ENCODE measurements around the gene WNK3. TPM values are rescaled to one million over a fixed set of nuclear protein-coding genes. Genes with fewer than 3 reads are reported as not detected.

WNK3 gene
- total and polyA plus RNA-seq, 10 of the 15 experiments (the other 5 are each of a cell fraction or from before 2014, with no cell fraction given) = 0.02 to 0.15 (median 0.03) TPM; not detected in 1

DNA sequence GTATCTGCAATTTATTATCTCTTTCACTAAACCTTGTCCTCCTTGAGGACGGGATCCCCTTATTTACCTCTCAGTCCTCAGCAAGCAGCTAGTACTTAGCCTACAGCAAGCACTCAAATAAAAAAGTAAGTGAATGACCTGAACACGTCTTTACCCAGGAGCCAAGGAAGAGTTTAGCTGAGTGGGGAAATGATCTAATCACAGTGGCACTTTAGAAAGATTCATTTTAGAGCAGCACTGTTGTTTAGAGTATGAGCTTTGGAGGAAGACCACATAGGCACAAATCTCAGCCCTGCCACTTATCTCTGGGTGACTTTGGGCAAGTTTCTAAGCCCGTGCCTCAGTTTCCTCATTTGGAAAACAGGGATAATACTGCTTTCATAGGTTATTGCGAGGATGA, 177.4 kb downstream of the WNK3 start:
- Histone ChIP-seq H3K9ac (ENCODE audit: control insufficient read depth, insufficient read depth, low read length) (no peak overlapping the region; the same call in 1 of the 2 replicates), H3K27me3 (replicated peaks in 1 of 2; ENCODE audit: control insufficient read depth in 2 of 2, insufficient read depth in 2 of 2, low read length in 1 of 2) (no peaks in the 10 kb centered on the region), H3K4me3 (peak overlapping the region; percentile 60), H3K36me3 (ENCODE audit: control insufficient read depth in 2 of 2, insufficient read depth in 2 of 2, low read length in 1 of 2) (no peaks in the 10 kb centered on the region), H3K79me2 (ENCODE audit: control insufficient read depth, insufficient read depth, low read length) (peaks cover 64% of the 10 kb centered on the region), H3K9me3 (replicated peaks; ENCODE audit: control insufficient read depth, insufficient read depth, low read length) (no peaks in the 10 kb centered on the region), H4K20me1 (ENCODE audit: control insufficient read depth, insufficient read depth) (no peaks in the 10 kb centered on the region; the same call in 1 of the 2 replicates), H2AFZ (ENCODE audit: control insufficient read depth, low read depth, low read length) (no peak overlapping the region), H3K4me2 (ENCODE audit: control insufficient read depth, insufficient read depth) (peak overlapping the region; percentile 49), H3K27ac (ENCODE audit: control insufficient read depth, insufficient read depth) (no peak overlapping the region), H3K4me1 (ENCODE audit: control insufficient read depth, insufficient read depth, low read length) (no peaks in the 10 kb centered on the region)
- 10% methylated on average over 4 of the region's 4 CpGs for WGBS (ENCODE audit: insufficient coverage, insufficient replicate concordance, low lambda C conversion rate, missing lambda C conversion rate)
- POLR2A ChIA-PET = interaction anchor here (1.2 kb wide), 1 partner anchor 135 kb away, joined by 3 read pairs; no protein-coding TSS in a partner anchor
- in situ Hi-C loops (cut with MboI) = no loop called here
- FAIRE-seq (no peak), DNase-seq (ENCODE audit: low read depth, low spot score) (no peak), ATAC-seq (no peak)
- intact Hi-C loops (cut with micrococcal nuclease; ENCODE audit: unreplicated experiment) = no loop called here
- SMC1A ChIA-PET (ENCODE audit: uncharacterized antibody, unreplicated experiment) = interaction anchor here (1.2 kb wide), 2 partner anchors 9 to 138 kb away, joined by 3 read pairs; no protein-coding TSS in a partner anchor
- CTCF ChIA-PET = interaction anchor here (1.4 to 1.9 kb wide), 2 partner anchors 17 to 138 kb away, joined by 4 to 5 read pairs; no protein-coding TSS in a partner anchor
- no TSS peak for BruUV-seq (replicated peaks)
- RAD21 ChIA-PET (ENCODE audit: unreplicated experiment) = no interaction called here
- TF ChIP-seq PML (IDR thresholded peaks at IDR 0.05; ENCODE audit: low read length) = no peak
- no peak for TF ChIP-seq CHD4 (IDR thresholded peaks at IDR 0.05)
- no peak for TF ChIP-seq RFX5 (IDR thresholded peaks at IDR 0.05; ENCODE audit: low read depth, low read length)
- TF ChIP-seq, protein P1, sequence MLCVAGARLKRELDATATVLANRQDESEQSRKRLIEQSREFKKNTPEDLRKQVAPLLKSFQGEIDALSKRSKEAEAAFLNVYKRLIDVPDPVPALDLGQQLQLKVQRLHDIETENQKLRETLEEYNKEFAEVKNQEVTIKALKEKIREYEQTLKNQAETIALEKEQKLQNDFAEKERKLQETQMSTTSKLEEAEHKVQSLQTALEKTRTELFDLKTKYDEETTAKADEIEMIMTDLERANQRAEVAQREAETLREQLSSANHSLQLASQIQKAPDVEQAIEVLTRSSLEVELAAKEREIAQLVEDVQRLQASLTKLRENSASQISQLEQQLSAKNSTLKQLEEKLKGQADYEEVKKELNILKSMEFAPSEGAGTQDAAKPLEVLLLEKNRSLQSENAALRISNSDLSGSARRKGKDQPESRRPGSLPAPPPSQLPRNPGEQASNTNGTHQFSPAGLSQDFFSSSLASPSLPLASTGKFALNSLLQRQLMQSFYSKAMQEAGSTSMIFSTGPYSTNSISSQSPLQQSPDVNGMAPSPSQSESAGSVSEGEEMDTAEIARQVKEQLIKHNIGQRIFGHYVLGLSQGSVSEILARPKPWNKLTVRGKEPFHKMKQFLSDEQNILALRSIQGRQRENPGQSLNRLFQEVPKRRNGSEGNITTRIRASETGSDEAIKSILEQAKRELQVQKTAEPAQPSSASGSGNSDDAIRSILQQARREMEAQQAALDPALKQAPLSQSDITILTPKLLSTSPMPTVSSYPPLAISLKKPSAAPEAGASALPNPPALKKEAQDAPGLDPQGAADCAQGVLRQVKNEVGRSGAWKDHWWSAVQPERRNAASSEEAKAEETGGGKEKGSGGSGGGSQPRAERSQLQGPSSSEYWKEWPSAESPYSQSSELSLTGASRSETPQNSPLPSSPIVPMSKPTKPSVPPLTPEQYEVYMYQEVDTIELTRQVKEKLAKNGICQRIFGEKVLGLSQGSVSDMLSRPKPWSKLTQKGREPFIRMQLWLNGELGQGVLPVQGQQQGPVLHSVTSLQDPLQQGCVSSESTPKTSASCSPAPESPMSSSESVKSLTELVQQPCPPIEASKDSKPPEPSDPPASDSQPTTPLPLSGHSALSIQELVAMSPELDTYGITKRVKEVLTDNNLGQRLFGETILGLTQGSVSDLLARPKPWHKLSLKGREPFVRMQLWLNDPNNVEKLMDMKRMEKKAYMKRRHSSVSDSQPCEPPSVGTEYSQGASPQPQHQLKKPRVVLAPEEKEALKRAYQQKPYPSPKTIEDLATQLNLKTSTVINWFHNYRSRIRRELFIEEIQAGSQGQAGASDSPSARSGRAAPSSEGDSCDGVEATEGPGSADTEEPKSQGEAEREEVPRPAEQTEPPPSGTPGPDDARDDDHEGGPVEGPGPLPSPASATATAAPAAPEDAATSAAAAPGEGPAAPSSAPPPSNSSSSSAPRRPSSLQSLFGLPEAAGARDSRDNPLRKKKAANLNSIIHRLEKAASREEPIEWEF (IDR thresholded peaks at IDR 0.05; ENCODE audit: insufficient replicate concordance, low read depth, low read length) = no peak
- TF ChIP-seq, protein P2, sequence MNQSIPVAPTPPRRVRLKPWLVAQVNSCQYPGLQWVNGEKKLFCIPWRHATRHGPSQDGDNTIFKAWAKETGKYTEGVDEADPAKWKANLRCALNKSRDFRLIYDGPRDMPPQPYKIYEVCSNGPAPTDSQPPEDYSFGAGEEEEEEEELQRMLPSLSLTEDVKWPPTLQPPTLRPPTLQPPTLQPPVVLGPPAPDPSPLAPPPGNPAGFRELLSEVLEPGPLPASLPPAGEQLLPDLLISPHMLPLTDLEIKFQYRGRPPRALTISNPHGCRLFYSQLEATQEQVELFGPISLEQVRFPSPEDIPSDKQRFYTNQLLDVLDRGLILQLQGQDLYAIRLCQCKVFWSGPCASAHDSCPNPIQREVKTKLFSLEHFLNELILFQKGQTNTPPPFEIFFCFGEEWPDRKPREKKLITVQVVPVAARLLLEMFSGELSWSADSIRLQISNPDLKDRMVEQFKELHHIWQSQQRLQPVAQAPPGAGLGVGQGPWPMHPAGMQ (IDR thresholded peaks at IDR 0.05; ENCODE audit: borderline replicate concordance) = no peak
- no peak for TF ChIP-seq HDGF (IDR thresholded peaks at IDR 0.05)
- TF ChIP-seq EZH2 (IDR thresholded peaks at IDR 0.05; ENCODE audit: borderline replicate concordance, control insufficient read depth, low read depth, low read length) = no peak
- TF ChIP-seq KDM1A (IDR thresholded peaks at IDR 0.05; ENCODE audit: borderline replicate concordance) = no peak
- TF ChIP-seq, protein P3, sequence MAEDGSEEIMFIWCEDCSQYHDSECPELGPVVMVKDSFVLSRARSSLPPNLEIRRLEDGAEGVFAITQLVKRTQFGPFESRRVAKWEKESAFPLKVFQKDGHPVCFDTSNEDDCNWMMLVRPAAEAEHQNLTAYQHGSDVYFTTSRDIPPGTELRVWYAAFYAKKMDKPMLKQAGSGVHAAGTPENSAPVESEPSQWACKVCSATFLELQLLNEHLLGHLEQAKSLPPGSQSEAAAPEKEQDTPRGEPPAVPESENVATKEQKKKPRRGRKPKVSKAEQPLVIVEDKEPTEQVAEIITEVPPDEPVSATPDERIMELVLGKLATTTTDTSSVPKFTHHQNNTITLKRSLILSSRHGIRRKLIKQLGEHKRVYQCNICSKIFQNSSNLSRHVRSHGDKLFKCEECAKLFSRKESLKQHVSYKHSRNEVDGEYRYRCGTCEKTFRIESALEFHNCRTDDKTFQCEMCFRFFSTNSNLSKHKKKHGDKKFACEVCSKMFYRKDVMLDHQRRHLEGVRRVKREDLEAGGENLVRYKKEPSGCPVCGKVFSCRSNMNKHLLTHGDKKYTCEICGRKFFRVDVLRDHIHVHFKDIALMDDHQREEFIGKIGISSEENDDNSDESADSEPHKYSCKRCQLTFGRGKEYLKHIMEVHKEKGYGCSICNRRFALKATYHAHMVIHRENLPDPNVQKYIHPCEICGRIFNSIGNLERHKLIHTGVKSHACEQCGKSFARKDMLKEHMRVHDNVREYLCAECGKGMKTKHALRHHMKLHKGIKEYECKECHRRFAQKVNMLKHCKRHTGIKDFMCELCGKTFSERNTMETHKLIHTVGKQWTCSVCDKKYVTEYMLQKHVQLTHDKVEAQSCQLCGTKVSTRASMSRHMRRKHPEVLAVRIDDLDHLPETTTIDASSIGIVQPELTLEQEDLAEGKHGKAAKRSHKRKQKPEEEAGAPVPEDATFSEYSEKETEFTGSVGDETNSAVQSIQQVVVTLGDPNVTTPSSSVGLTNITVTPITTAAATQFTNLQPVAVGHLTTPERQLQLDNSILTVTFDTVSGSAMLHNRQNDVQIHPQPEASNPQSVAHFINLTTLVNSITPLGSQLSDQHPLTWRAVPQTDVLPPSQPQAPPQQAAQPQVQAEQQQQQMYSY (CRISPR knock-in tag; IDR thresholded peaks at IDR 0.05) = no peak
- no peak for TF ChIP-seq NFYB (IDR thresholded peaks at IDR 0.05; ENCODE audit: insufficient read depth, low read depth, low read length)
- TF ChIP-seq, protein P4, sequence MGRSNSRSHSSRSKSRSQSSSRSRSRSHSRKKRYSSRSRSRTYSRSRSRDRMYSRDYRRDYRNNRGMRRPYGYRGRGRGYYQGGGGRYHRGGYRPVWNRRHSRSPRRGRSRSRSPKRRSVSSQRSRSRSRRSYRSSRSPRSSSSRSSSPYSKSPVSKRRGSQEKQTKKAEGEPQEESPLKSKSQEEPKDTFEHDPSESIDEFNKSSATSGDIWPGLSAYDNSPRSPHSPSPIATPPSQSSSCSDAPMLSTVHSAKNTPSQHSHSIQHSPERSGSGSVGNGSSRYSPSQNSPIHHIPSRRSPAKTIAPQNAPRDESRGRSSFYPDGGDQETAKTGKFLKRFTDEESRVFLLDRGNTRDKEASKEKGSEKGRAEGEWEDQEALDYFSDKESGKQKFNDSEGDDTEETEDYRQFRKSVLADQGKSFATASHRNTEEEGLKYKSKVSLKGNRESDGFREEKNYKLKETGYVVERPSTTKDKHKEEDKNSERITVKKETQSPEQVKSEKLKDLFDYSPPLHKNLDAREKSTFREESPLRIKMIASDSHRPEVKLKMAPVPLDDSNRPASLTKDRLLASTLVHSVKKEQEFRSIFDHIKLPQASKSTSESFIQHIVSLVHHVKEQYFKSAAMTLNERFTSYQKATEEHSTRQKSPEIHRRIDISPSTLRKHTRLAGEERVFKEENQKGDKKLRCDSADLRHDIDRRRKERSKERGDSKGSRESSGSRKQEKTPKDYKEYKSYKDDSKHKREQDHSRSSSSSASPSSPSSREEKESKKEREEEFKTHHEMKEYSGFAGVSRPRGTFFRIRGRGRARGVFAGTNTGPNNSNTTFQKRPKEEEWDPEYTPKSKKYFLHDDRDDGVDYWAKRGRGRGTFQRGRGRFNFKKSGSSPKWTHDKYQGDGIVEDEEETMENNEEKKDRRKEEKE (IDR thresholded peaks at IDR 0.05) = no peak

Data from GM12878 (cell line).